Sciatic nerve (tissue), 2 donors: ENCODE results near the gene IGSF5. TPM values are rescaled to one million over a fixed set of nuclear protein-coding genes. Genes with fewer than 3 reads are reported as not detected.
"Not testable (repeated sequence)": the region's sequence is repeated elsewhere in the genome, so short reads cannot be mapped to it uniquely, and the experiment has no call there.

Experiments
- ATAC-seq: fragments of 200-7000 bp; cut with Tn5 transposase; one replicate; pipeline ENCODE4 v1.9.1; 2020; ENCODE audit warnings: mild to moderate bottlenecking, moderate library complexity
- DNase-seq: peaks from one replicate; pipeline ENCODE4 v3.0.0-alpha.2; 2020; ENCODE audit warnings: low spot score
- intact Hi-C: fragments of 100-400 bp; cut with DNase I; formaldehyde crosslinking; loops from one replicate; pipeline ENCODE4 v1.14.2; 2022
- total RNA-seq: library from RNA; stranded (reverse); fragmentation: NEBNext Ultra II Directional; extraction: Animal tissue kit (Norgen Biotek cat#: 25700); gene quantifications from one replicate; pipeline ENCODE4 v1.2.1, GENCODE V29; 2021
- donor health status: DM: no; HTN: no; CAD: no.
- donor health status: DM: no; HTN: no; CAD: no.

IGSF5 gene
- total RNA-seq, 1 donor from 2014 or later: not detected

- DNase-seq (no peak), ATAC-seq (peak; percentile 83)
- intact Hi-C loops: no loop called here
Observed at GRCh38 chr21:39730418-39731157, 14.4 kb upstream of the IGSF5 start.

DNA sequence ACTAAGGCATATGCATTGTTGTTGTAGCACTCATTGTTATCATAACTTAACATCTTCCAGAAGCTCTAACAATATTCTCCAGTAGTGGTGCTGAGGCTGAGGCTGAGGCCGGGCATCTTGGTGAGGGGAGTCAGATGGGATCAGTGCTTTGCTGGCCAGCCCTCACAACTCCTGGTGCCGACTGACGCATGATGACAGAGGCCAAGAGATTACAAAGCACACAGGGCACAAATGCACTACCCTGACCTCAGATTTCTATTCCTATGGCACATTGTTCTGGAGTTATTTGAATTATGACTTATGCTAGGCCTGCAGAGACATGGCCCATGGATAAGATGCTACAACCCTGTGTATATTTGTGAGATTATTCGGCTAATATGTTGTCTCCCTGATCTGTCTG is 8.3 kb upstream of the IGSF5 start:
- intact Hi-C loops: no loop called here
- DNase-seq: no peak
- ATAC-seq: no peak

GRCh38 chr21:39737376-39738000 is 7.5 kb upstream of the IGSF5 start:
- DNase-seq: no peak
- ATAC-seq: no peak
- intact Hi-C loops: no loop called here

GRCh38 chr21:39738566-39738965 is 6.4 kb upstream of the IGSF5 start:
- ATAC-seq (no peak), DNase-seq (no peak)
- intact Hi-C loops: no loop called here

- ATAC-seq, intact Hi-C loops, DNase-seq: not testable (repeated sequence)
Observed at GRCh38 chr21:39739531-39739930, 5.5 kb upstream of the IGSF5 start.

GRCh38 chr21:39742561-39742960 is 2.4 kb upstream of the IGSF5 start:
- ATAC-seq, intact Hi-C loops, DNase-seq: not testable (repeated sequence)

- ATAC-seq, intact Hi-C loops, DNase-seq: not testable (repeated sequence)
Observed at GRCh38 chr21:39745332-39745731, 349 bp downstream of the IGSF5 start.

DNA sequence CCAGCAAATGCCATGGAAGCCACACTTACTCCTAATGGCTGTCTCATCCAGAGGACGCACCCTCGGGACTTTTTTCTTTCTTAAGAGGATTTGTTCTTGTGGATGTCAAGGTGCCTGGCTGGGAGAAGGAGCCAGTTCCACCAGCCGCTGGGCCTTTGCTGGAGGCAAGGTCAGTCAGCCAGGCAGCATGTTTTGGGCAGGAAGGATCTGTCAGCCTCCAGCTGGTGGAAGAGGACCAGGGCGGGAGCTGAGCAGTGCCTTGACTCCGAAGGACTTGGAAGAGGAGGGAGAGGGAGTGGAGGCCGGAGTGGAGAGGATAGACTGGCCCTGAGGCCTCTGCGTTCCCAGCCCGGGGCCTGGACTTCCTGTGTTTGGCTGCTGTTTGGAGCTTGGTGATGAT is 5.7 kb downstream of the IGSF5 start:
- ATAC-seq: no peak
- intact Hi-C loops: no loop called here

GRCh38 chr21:39754811-39755210 is 9.8 kb downstream of the IGSF5 start:
- ATAC-seq (no peak), DNase-seq (no peak)
- intact Hi-C loops: no loop called here

More for the DNA sequence above, 5.7 kb downstream of the IGSF5 start:
- DNase-seq: no peak

- DNase-seq (no peak), ATAC-seq (no peak)
- intact Hi-C loops: no loop called here
Observed at GRCh38 chr21:39756285-39756684, 11.3 kb downstream of the IGSF5 start.

GRCh38 chr21:39763272-39763970 is 18.4 kb downstream of the IGSF5 start:
- intact Hi-C loops: no loop called here
- DNase-seq: peak; percentile 65
- peak; percentile 87 for ATAC-seq

GRCh38 chr21:39774227-39774626 is 29.2 kb downstream of the IGSF5 start:
- no peak for ATAC-seq
- no peak for DNase-seq

DNA sequence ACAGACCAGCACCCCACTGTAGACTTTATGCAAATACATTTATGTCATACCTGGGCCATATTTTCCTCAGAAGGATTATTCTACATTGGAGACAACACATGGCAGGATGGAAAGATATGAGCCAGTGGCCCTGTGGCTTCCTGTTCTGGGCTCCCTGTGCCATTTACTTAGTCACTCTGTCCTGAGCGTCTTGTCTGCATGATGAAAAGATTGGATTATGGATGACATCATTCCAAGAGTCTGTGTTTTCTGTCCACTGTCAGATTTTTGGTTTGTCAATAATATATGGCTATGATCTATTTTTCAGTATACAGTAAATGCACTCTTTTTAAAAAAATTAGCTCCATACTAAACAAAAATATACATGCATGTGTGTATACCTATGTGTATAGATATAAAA is 30.8 kb downstream of the IGSF5 start:
- intact Hi-C loops: no loop called here
- no peak for ATAC-seq
- no peak for DNase-seq

More at GRCh38 chr21:39774227-39774626, 29.2 kb downstream of the IGSF5 start:
- intact Hi-C loops: no loop called here

- intact Hi-C loops: no loop called here
- no peak for DNase-seq
- ATAC-seq: no peak
Observed at GRCh38 chr21:39776589-39776988, 31.6 kb downstream of the IGSF5 start.

GRCh38 chr21:39781331-39781730 is 36.3 kb downstream of the IGSF5 start:
- ATAC-seq (no peak), DNase-seq (no peak)
- intact Hi-C loops: no loop called here

- peak; percentile 82 for DNase-seq
- intact Hi-C loops: no loop called here
- peak; percentile 100 for ATAC-seq
Observed at GRCh38 chr21:39788383-39788782, 43.4 kb downstream of the IGSF5 start.

DNA sequence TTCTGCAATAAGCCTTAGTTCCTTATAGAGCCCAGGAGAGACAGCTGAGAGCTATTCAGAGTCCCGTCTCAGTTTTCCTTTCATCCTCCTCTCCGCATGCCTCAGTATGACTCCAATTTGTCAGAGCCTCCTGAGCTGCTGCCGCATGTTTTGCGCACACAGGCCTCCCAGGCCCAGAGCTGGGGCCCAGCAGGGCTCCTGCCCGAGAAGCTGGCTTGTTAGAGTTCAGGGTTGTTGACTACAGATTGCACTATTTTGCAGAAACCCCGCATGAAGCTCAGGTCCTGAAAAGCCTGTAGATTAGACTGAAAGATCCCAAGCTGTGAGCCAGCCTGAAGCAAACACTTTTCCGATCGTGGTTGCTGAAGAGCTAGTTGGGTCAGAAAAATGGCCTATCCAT is 51.5 kb downstream of the IGSF5 start:
- DNase-seq (no peak), ATAC-seq (no peak)
- intact Hi-C loops: no loop called here

DNA sequence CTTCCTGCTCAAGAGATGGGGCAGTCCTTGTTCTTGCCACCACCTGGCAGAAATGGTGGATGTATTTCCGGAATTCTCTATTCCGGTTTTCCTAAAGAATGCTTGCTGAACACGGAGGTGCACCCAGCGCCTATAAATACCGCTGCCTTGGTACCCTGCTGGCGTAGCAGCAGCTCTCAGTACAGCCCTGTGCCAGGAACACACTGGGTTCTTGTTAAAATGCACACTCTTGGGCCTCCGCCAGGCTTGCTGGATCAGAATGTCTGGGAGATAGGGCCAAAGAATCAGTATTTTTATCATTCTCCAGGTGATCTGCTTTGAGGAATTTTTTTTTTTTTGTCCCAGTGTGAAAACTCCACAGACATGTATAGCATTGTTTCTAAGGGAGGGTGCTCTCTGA is 54.2 kb downstream of the IGSF5 start:
- ATAC-seq (no peak), DNase-seq (no peak)
- intact Hi-C loops: no loop called here

DNA sequence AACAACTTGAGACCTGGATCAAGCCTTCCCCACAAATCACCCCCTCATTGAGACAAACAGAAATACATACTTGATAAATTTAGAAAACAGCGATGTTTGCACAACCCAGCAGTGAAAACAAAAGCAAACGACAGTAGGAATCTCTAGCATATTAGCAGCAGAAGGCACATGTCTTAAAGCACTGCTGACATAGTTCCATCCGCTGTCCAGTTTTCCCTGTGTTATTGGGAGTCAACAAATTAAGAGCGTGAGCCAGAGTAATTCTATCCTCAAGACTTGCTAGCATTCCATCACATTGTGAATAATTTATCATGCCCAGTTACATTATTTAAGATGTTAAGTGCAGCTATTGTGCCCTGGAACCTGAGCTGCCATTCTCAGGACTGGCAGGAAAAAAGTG is 55.3 kb downstream of the IGSF5 start:
- no peak for DNase-seq
- no peak for ATAC-seq

GRCh38 chr21:39802217-39802616 is 57.2 kb downstream of the IGSF5 start:
- ATAC-seq (no peak), DNase-seq (no peak)
- intact Hi-C loops: no loop called here

More for the DNA sequence above, 55.3 kb downstream of the IGSF5 start:
- intact Hi-C loops: no loop called here
